ENCODE data around the gene MTOR. TPM values are rescaled to one million over a fixed set of nuclear protein-coding genes. Genes with fewer than 3 reads are reported as not detected.
A peak's percentile ranks its signal among the peaks of the same experiment; 100 is the strongest.

The MTOR gene
- total RNA-seq, 6 experiments from 2014 or later = 25.1 to 35.3 (median 32.4) TPM

DNA sequence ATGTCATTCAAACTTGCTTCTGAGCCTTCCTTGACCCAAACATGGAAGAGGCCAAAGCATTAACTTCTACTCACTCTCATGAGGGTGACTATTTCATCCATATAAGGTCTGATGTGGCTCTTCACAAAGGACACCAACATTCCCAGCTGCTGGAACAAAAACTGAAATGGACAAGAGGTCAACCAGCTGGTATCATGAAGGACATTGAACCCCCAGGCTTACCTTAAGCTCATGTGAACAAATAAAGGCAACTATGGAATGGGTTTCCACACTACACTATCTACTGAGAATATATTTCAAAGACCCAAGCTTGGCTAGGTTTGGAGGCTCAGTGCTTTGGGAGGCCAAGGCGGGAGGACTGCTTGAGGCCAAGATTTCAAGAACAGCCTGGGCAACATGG lies 46.3 kb downstream of the MTOR start:
- Histone ChIP-seq H3K4me1 (peaks cover 0 to 8% (median 0%) of the 10 kb centered on the region in 4 donors), H3K27me3 (no peaks in the 10 kb centered on the region), H3K9me3 (no peaks in the 10 kb centered on the region), H3K4me3 (no peak overlapping the region), H3K27ac (peak overlapping the region in 1 of 3 donors; percentile 27), H3K36me3 (peaks cover 0 to 49% (median 19%) of the 10 kb centered on the region in 4 donors)
- intact Hi-C loops (cut with DNase I) = no loop called here
- TF ChIP-seq, protein P1, sequence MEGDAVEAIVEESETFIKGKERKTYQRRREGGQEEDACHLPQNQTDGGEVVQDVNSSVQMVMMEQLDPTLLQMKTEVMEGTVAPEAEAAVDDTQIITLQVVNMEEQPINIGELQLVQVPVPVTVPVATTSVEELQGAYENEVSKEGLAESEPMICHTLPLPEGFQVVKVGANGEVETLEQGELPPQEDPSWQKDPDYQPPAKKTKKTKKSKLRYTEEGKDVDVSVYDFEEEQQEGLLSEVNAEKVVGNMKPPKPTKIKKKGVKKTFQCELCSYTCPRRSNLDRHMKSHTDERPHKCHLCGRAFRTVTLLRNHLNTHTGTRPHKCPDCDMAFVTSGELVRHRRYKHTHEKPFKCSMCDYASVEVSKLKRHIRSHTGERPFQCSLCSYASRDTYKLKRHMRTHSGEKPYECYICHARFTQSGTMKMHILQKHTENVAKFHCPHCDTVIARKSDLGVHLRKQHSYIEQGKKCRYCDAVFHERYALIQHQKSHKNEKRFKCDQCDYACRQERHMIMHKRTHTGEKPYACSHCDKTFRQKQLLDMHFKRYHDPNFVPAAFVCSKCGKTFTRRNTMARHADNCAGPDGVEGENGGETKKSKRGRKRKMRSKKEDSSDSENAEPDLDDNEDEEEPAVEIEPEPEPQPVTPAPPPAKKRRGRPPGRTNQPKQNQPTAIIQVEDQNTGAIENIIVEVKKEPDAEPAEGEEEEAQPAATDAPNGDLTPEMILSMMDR (IDR thresholded peaks at IDR 0.05) = no peak
- no peak for TF ChIP-seq POLR2A (IDR thresholded peaks at IDR 0.05)
- no peak for DNase-seq
- peak in 3 of 4 donors; percentile 57 to 72 (median 69) for ATAC-seq
- WGBS (ENCODE audit: insufficient coverage, low coverage, low lambda C conversion rate, missing lambda C conversion rate) = 100% methylated on average over 1 of the region's 1 CpG

DNA sequence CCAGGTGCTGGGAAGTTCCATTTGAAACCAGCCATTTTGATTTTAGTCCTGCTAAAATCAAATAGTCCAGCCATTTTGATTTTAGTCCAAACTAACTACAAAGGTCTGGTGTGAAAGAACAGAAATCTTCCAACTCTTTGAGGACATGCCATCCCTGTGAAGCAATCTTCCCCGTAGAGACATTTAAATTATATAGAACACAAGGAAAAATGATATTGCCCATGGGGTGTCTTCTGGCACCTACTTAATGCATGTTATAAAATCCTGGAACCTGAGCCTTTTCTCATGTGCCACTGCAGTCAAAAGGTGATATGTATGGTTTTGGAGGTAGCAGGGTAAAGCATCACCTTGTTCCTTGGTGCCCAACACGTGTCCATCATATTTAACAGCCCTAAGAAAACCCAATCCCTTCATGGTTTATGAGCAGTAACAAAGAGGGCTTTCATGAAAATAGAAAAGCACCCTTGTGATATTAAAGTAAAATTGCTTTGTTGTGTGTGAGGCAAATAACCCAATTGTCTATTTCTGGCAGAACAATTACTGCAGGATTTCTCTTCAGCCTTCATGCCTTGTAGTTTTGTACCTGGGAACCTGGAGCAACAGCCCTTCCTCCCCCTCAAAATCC lies 46.9 kb downstream of the MTOR start:
- Histone ChIP-seq H3K27ac (peak overlapping the region in 1 of 3 donors; percentile 27), H3K4me3 (no peak overlapping the region), H3K9me3 (no peaks in the 10 kb centered on the region), H3K36me3 (peaks cover 0 to 48% (median 23%) of the 10 kb centered on the region in 4 donors), H3K27me3 (no peaks in the 10 kb centered on the region), H3K4me1 (peaks cover 0 to 8% (median 0%) of the 10 kb centered on the region in 4 donors)
- ATAC-seq (no peak), DNase-seq (no peak)
- intact Hi-C loops (cut with DNase I) = no loop called here
- 83% methylated on average over 2 of the region's 2 CpGs for WGBS (ENCODE audit: insufficient coverage, low coverage, low lambda C conversion rate, missing lambda C conversion rate)
- TF ChIP-seq POLR2A (IDR thresholded peaks at IDR 0.05) = no peak
- TF ChIP-seq, protein P1 (IDR thresholded peaks at IDR 0.05) = no peak

DNA sequence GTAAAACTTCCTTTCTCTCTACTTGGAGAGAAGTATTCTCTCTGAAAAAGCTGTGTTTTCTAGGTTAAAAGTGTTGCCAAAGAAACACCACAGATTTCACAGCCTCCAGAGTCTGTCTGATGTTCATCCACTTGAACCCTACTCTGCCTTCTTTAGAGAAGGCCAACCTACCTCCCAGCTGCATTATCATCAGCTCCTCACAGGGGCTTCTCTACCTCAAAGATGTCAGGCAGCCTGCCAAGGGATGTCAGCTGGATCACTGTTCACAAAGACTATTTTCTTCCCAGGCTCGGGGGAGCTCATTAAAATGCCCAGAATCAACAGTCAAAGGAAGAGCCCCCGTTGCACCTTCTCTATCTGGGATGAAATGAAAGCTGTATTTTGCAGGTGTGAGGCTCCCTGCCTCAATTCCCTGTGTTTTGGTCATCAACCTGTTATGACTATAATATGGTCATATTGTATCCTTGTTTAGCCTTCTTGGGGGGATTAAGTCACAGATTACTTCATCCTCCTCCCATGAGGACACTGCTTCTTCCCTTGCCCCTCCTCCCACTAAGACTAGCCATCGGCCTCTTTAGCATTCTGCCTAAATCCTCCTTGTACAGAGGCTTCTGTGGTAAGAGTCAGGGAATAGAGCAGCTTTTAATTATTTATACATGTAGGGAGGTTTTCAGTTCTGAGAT lies 47.5 kb downstream of the MTOR start:
- Histone ChIP-seq H3K27me3 (no peaks in the 10 kb centered on the region), H3K9me3 (no peaks in the 10 kb centered on the region), H3K4me1 (peaks cover 0 to 8% (median 0%) of the 10 kb centered on the region in 4 donors), H3K4me3 (no peak overlapping the region), H3K36me3 (peaks cover 0 to 50% (median 24%) of the 10 kb centered on the region in 4 donors), H3K27ac (no peak overlapping the region)
- ATAC-seq (no peak), DNase-seq (no peak)
- WGBS (ENCODE audit: insufficient coverage, low coverage, low lambda C conversion rate, missing lambda C conversion rate) = 71% methylated on average over 3 of the region's 3 CpGs
- intact Hi-C loops (cut with DNase I) = no loop called here
- TF ChIP-seq POLR2A (IDR thresholded peaks at IDR 0.05) = no peak
- TF ChIP-seq, protein P1 (IDR thresholded peaks at IDR 0.05) = no peak

DNA sequence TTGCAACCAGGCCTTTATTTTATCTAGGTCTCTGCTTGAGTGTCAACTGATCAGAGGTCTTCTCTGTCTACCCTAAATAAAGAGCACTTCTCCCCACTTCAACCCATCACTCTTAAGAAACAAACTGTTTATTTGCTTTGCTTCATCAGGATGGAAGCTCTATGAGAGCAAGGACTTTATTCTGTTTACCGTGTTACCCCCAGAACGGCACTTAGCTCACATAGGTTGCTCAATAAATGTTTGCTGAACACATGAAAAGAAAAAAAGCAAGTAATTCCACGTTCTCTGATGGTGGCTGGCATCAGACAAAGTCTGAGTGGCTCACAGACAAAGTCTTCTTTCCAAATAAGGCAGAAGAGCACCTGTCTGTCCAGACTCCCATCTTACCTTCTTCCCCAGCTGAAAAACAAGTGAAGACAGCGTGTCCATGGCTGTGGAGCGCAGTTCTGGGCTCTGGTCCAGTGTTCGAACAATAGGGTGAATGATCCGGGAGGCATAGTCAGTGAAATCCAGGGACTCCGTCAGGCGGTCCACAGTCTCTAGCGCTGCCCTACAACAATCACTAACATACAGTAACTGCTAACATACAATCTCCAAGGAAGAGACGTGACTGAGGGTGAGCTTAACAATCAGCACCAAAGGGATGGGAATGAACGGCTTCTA lies 50.3 kb downstream of the MTOR start:
- Histone ChIP-seq H3K4me3 (no peak overlapping the region), H3K27me3 (no peaks in the 10 kb centered on the region), H3K36me3 (peaks cover 0 to 46% (median 32%) of the 10 kb centered on the region in 4 donors), H3K9me3 (no peaks in the 10 kb centered on the region), H3K4me1 (peaks cover 0 to 8% (median 0%) of the 10 kb centered on the region in 4 donors), H3K27ac (peak overlapping the region in 1 of 3 donors; percentile 41)
- intact Hi-C loops (cut with DNase I) = no loop called here
- ATAC-seq = peak; percentile 67 to 76 (median 71)
- 41% methylated on average over 12 of the region's 12 CpGs for WGBS (ENCODE audit: insufficient coverage, low coverage, low lambda C conversion rate, missing lambda C conversion rate)
- no peak for TF ChIP-seq POLR2A (IDR thresholded peaks at IDR 0.05)
- TF ChIP-seq, protein P1 (IDR thresholded peaks at IDR 0.05) = no peak
- peak in 2 of 3 donors; percentile 32 to 67 for DNase-seq

All from right lobe of liver (tissue), 6 donors.